Stimulated activated CD4-positive, alpha-beta T cell treated with anti-CD3 and anti-CD28 coated beads, Interleukin-12 subunit alpha, Interleukin-12 subunit beta, amount 100 ng/mL, for 24 hours (primary cell): ENCODE results near the gene NOXO1.

Experiments used
- DNase-seq, 2 experiments: peaks; one replicate each; pipeline ENCODE4 v3.0.0-alpha.2; 2020; ENCODE audit warnings: low read depth in 2 of 2

NOXO1 gene

DNA sequence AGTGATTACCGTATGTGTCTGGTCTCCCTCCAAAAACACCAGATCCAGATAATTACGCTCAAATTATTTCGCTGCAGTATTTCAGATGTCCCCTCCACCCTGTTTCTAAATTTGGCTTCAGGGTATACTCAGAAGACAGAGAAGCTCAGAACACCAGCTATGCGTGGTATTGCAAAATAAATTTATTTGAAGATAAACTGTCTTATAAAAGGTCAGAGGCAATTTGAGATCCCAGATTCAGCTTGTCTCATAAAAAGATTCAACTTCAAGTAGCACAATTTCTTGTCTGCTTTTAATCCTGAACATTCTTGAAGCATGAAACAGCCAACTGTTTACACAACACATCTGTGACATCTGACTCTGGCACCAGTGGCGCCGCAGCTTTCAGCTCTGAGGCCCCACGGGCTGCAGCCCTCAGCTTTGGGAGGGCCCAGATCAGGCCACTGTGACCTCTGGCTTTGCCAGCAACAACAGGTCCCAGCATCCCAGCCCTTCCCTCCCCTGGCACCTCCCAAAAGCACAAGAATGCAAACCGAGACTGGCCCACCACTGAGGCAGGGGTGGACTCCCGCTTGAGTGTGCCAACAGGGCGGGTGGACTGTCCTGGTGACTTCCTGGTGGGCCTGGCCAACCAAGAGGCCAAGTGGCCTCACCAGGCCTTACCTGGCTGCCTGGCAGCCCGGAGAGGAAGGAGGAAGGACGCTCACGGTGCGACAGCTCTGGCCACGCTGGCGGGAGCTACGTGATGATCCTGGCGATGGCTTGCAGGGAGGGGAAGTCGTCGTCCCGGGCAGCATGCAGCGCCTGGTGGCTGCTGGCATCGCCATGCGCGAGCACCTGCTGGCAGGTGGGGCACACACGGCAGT, 16.5 kb upstream of the NOXO1 start:
- no peak for DNase-seq

DNA sequence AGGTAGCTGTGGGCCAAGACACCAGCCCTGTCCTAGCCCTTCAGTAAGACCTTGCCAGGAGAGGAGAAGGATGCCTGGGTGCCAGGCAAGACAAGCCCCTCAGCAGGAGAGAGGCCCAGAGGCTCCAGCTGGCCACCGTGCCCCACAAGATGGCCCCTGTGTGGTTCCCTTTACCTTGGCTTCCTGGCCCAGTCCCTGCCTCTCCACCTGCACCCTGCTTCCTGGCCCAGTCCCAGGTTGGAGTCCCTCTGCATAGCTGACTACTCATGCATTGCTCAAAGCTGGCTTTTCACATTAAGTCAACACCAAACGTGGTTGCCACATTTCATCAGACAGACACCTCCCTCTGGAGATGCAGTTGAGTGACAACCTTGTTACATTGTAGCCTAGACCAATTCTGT, 12.5 kb upstream of the NOXO1 start:
- no peak for DNase-seq

DNA sequence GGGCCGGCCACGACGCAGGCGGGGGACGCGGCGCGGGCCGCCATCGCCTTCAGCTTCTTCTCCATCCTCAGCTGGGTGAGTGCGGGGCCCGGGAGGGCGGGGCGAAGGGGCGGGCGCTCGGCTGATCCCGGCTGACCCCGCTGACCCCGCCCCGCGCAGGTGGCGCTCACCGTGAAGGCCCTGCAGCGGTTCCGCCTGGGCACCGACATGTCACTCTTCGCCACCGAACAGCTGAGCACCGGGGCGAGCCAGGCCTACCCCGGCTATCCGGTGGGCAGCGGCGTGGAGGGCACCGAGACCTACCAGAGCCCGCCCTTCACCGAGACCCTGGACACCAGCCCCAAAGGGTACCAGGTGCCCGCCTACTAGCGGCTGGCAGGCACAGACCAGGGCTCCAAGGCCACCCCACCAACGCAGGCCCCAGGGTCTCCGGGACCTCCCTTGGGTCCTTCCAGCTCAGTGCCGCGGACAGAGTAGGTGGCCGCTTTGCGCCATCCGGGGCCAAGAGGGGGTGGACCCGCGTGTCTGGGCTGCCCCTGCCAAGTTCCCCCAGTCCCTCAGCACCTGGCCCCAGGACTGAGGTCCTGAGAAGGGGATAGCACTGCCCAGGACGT, 11.5 kb upstream of the NOXO1 start:
- no peak for DNase-seq

GRCh38 chr16:1991948-1992703, 10.9 kb upstream of the NOXO1 start:
- DNase-seq: peak; percentile 93 to 97

- DNase-seq: no peak
Observed at GRCh38 chr16:1991588-1991947, 10.3 kb upstream of the NOXO1 start.

- no peak for DNase-seq
Observed at GRCh38 chr16:1991135-1991551, 9.9 kb upstream of the NOXO1 start.

- DNase-seq: no peak
Observed at GRCh38 chr16:1990351-1991134, 9.3 kb upstream of the NOXO1 start.

DNA sequence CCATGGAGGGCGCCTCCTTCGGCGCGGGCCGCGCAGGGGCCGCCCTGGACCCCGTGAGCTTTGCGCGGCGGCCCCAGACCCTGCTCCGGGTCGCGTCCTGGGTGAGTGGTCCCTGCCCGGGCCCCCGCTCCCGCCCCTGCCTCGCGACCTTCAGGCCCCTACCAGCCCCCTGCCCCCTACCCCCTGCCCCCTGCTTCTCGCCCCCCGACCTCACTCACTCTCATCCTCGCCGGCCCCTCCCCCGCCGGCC, 8.8 kb upstream of the NOXO1 start:
- no peak for DNase-seq

GRCh38 chr16:1989209-1990100, 8.2 kb upstream of the NOXO1 start, which contains the start of gene SYNGR3:
TSS of gene SYNGR3 (plus strand) at chr16:1989970. CDS start at chr16:1990103, 133 bp downstream.
- no peak for DNase-seq

- DNase-seq: no peak
Observed at GRCh38 chr16:1987198-1987597, 5.9 kb upstream of the NOXO1 start.

- DNase-seq: no peak
Observed at GRCh38 chr16:1985466-1986150, 4.3 kb upstream of the NOXO1 start.

DNA sequence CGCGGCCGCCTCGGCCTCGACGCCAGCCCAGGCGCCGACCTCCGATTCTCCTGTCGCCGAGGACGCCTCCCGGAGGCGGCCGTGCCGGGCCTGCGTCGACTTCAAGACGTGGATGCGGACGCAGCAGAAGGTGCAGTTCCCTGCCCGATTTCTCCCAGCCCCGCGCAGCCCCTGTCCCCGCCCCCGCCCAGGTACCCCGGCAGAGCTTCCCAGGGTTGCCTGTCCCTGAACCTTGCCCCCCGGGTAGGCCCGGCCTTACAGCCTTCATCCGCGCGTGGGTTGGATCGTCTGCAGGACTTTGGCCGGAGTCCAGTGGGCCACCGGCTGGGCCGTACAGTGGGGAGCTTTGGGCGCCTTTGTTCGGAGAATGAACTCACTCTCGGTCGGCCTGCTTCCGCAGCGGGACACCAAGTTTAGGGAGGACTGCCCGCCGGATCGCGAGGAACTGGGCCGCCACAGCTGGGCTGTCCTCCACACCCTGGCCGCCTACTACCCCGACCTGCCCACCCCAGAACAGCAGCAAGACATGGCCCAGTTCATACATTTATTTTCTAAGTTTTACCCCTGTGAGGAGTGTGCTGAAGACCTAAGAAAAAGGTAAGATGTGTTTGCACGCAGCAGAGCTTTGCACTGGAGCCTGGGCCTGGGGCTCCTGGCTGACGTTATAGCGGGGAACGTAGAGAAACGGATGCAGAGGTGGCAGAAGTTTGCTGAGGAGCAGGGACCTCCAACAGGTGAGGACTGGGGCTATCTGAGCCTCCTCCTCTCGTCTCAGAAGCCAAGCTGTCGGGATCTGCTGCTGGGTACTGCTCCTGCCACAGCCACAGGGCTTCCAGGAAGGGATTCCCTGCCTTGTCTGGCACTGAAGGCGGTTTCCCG, 3.3 kb upstream of the NOXO1 start:
- no peak for DNase-seq

GRCh38 chr16:1983544-1984346, 2.5 kb upstream of the NOXO1 start, which contains the start of gene GFER:
TSS of gene GFER (plus strand) at chr16:1984193. CDS start at chr16:1984219, 26 bp downstream.
- DNase-seq: peak in 1 of 2 experiments; percentile 78

GRCh38 chr16:1982991-1983543, 1.8 kb upstream of the NOXO1 start:
- no peak for DNase-seq

- no peak for DNase-seq
Observed at GRCh38 chr16:1982013-1982433, 754 bp upstream of the NOXO1 start.

GRCh38 chr16:1980770-1981087, 540 bp downstream of the NOXO1 start:
- DNase-seq: no peak

GRCh38 chr16:1980030-1980769, 1.1 kb downstream of the NOXO1 start:
- DNase-seq: no peak
